ENCODE results near the gene STX1A. TPM values are rescaled to one million over a fixed set of nuclear protein-coding genes. Genes with fewer than 3 reads are reported as not detected.

STX1A gene
- total RNA-seq = 19.3 and 21.6 TPM in 2 replicates
- 11.2 TPM for polyA plus RNA-seq (2012)

GRCh38 chr7:73718905-73719805 lies at the start of gene STX1A:
Gene STX1A, minus strand, starts transcription at chr7:73719669. Its CDS starts 38 bp downstream, at chr7:73719631.
- peak; percentile 81 for DNase-seq (ENCODE audit: low read depth)

- DNase-seq (ENCODE audit: low read depth) = no peak
Observed at GRCh38 chr7:73768641-73769480, 49.4 kb upstream of the STX1A start.

GRCh38 chr7:73766556-73767229 lies 47.2 kb upstream of the STX1A start:
- DNase-seq (ENCODE audit: low read depth) = no peak

- DNase-seq (ENCODE audit: low read depth) = no peak
Observed at GRCh38 chr7:73762659-73762999, 43.2 kb upstream of the STX1A start.

GRCh38 chr7:73761854-73762658 lies 42.6 kb upstream of the STX1A start:
- DNase-seq (ENCODE audit: low read depth) = no peak

- peak; percentile 51 for DNase-seq (ENCODE audit: low read depth)
Observed at GRCh38 chr7:73758581-73759138, 39.2 kb upstream of the STX1A start.

- DNase-seq (ENCODE audit: low read depth) = no peak
Observed at GRCh38 chr7:73749931-73750776, 30.7 kb upstream of the STX1A start.

GRCh38 chr7:73746378-73746777 lies 26.9 kb upstream of the STX1A start:
- peak; percentile 43 for DNase-seq (ENCODE audit: low read depth)

GRCh38 chr7:73742753-73743641 lies 23.5 kb upstream of the STX1A start:
- DNase-seq (ENCODE audit: low read depth) = peak; percentile 83

GRCh38 chr7:73742338-73742752 lies 22.9 kb upstream of the STX1A start:
- DNase-seq (ENCODE audit: low read depth) = no peak

- peak; percentile 46 for DNase-seq (ENCODE audit: low read depth)
Observed at GRCh38 chr7:73741600-73741999, 22.1 kb upstream of the STX1A start.

GRCh38 chr7:73740771-73741170 lies 21.3 kb upstream of the STX1A start:
- DNase-seq (ENCODE audit: low read depth) = no peak

GRCh38 chr7:73740212-73740611 lies 20.7 kb upstream of the STX1A start:
- no peak for DNase-seq (ENCODE audit: low read depth)

- no peak for DNase-seq (ENCODE audit: low read depth)
Observed at GRCh38 chr7:73739387-73739767, 19.9 kb upstream of the STX1A start.

GRCh38 chr7:73738612-73739386 lies 19.3 kb upstream of the STX1A start, which contains the start of gene ABHD11:
Gene ABHD11, minus strand, starts transcription at chr7:73738802. Its CDS starts 32 bp downstream, at chr7:73738770.
- DNase-seq (ENCODE audit: low read depth) = peak; percentile 97

GRCh38 chr7:73738220-73738611 lies 18.7 kb upstream of the STX1A start:
- DNase-seq (ENCODE audit: low read depth) = peak; percentile 63

GRCh38 chr7:73737491-73738219 lies 18.2 kb upstream of the STX1A start:
- DNase-seq (ENCODE audit: low read depth) = no peak
